GM08714 (cell line): ENCODE data around the gene CPTP.

Experiments
- H3K4me3 ChIP-seq: fragments of 200-500 bp; sonication (Bioruptor generic); 2 replicates; pipeline ENCODE4 v1.5.1; 2014; ENCODE audit warnings: mild to moderate bottlenecking, low read length, inconsistent platforms
- ZNF274 ChIP-seq: IDR thresholded peaks from 2 replicates; pipeline ENCODE4 v1.6.1; 2012; ENCODE audit warnings: mild to moderate bottlenecking, low read depth, low read length

CPTP gene

DNA sequence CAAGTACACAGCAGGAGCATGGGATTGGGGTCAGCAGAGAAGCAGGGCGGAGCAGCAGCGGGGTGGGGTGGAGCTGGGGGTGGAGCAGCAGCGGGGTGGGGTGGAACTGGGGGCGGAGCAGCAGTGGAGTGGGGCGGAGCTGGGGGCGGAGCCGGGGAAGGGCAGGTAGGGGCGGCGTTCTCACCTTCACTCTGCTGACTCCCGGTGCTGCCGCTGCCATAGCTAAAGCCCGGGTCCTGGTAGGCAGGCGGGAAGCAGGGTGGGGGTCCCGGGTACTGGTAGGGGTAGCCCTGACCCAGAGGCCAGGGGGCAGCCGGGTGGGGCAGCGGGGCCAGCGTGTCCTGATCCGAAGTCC is 13.2 kb downstream of the CPTP start:
- H3K4me3 ChIP-seq: no peak overlapping the region
- TF ChIP-seq ZNF274: no peak

GRCh38 chr1:1338278-1338677 is 13.7 kb downstream of the CPTP start:
- TF ChIP-seq ZNF274: no peak
- no peak overlapping the region for H3K4me3 ChIP-seq

- H3K4me3 ChIP-seq: no peak overlapping the region
- TF ChIP-seq ZNF274: no peak
These were observed 15.6 kb downstream of the CPTP start for GRCh38 chr1:1340185-1340584.

DNA sequence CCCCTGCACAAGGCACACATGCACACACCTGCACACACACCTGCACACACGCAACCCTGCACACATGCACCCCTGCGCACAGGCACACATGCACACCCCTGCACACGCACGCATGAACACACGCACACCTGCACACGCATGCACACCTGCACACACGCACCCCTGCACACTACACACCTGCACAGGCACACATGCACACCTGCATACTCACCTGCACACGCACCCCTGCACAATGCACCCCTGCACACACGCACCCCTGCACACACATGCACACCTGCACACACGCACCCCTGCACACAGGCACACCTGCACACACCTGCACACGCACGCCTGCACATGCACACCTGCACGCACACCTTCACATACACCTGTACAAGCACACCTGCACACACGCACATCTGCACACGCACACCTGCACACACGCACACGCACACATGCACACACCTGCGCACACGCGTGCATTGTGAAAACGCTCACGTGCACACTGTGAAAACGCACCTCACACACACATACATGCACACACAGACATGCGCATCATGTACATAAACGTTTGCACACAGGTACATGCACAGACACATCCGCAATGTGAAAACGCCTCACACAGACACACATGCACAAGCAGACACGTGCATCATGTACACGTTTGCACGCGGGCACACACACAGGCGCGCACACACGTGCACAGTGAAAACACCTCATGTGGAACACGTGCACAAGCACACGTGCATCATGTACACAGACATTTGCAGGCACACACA is 16.4 kb downstream of the CPTP start:
- no peak overlapping the region for H3K4me3 ChIP-seq
- no peak for TF ChIP-seq ZNF274

GRCh38 chr1:1341549-1342021 is 17.0 kb downstream of the CPTP start:
- no peak overlapping the region for H3K4me3 ChIP-seq
- TF ChIP-seq ZNF274: no peak

- TF ChIP-seq ZNF274: no peak
These were observed 17.5 kb downstream of the CPTP start for GRCh38 chr1:1342061-1342562.

GRCh38 chr1:1342584-1343115 is 18.0 kb downstream of the CPTP start:
- TF ChIP-seq ZNF274: no peak
- H3K4me3 ChIP-seq: no peak overlapping the region

More at GRCh38 chr1:1342061-1342562, 17.5 kb downstream of the CPTP start:
- H3K4me3 ChIP-seq: no peak overlapping the region

GRCh38 chr1:1343811-1344421 is 19.3 kb downstream of the CPTP start:
- no peak for TF ChIP-seq ZNF274
- H3K4me3 ChIP-seq: no peak overlapping the region

DNA sequence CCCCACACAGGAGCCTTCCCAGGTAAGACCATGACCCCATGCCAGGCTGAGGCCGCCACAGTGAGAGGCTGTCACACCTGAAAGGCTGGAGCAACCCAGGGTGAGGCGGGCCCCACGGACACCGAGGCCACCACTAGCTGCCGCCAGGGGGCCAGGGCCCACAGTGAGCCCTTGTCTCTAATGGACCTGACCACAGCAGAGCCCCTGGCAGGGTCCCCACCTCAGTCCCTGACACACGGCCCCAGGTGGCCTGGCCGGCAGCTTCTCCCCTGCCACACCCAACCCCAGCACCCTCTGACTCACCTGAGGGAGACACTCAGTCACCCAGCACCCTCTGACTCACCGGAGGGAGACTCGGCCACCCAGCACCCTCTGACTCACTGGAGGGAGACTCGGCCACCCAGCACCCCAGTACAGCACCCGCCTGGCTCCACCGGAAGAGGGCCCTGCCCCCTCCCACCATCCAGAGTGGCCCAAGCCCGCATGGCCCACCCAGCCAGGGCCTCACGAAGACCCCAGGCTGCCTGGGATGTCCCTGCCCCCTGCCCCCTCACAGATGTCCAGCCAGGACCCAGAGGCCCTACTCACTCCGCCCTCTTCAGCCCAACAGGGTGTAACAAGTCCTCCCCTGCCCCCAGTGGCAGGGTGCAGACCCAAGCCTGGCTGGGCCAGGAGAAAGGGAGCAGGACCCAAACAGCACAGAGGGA is 20.2 kb downstream of the CPTP start:
- H3K4me3 ChIP-seq: no peak overlapping the region
- no peak for TF ChIP-seq ZNF274

DNA sequence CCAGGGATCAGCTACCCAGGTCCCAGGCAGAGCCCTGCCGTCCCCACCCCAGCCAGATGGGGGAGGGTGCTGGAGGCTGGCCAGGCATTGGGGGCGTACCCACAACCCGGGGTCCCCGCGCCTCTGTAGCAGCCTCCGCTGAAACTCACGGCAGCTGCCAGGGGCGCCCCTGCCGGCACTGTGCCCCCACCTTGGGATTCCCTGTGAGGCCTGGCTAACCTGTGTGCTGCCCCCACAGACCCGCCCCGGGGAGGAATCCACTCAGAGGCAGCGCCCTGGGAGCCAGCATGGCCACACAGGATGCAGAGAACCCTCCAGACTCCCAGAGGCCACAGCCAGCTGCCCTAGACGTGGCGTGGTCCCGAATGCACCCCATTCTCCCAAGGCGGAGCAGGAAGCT is 20.8 kb downstream of the CPTP start:
- H3K4me3 ChIP-seq: no peak overlapping the region
- TF ChIP-seq ZNF274: no peak

DNA sequence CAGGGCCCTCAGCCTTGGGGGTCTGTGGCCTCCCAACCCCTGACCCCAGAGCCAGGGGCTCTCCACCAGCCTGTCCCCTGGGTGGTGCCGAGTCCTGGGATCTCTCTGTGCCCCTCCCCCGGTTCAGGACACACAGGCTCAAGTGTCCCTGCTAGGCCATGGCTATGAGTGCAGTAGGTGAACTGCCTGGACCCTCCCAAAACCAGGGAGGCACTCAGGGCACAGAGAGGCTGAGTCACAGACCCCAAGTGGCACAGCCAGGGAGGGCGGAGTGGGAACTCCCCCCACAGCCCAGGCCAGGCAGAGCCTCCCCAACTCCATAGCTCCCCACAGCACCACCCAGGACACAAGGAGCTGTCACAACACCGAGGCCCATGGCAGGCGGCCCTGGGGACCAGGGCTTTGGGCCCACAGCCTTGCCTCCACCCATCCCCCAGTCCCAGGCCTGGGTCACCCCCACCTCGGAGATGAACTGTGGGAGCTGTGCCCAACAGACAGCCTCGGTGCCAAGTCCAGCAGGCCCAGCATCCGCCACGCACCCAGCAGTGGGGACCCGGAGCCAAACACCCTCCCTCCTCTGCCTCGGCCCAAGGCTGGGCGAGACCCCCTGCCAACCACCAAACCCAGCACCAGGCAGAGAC is 21.4 kb downstream of the CPTP start:
- TF ChIP-seq ZNF274: no peak
- H3K4me3 ChIP-seq: no peak overlapping the region

DNA sequence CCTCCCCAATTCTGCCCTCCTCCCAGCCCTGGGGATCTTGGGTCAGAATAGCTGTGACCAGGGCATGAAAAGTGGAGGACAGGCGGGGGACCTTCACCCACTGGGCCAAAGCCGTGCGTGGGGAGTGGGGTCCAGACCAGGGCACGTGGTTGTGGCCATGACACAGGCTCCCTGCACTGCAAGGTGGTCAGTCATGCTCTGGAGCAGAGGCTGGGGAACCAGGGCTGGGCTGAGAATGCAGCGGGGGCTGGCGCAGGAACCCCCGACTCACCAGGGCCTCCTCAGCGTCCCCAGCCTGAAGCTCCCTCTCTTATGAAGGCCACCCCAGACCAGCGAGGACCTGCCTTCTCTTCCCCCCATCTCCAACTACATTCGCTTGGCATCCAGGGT is 21.9 kb downstream of the CPTP start:
- no peak overlapping the region for H3K4me3 ChIP-seq
- no peak for TF ChIP-seq ZNF274

DNA sequence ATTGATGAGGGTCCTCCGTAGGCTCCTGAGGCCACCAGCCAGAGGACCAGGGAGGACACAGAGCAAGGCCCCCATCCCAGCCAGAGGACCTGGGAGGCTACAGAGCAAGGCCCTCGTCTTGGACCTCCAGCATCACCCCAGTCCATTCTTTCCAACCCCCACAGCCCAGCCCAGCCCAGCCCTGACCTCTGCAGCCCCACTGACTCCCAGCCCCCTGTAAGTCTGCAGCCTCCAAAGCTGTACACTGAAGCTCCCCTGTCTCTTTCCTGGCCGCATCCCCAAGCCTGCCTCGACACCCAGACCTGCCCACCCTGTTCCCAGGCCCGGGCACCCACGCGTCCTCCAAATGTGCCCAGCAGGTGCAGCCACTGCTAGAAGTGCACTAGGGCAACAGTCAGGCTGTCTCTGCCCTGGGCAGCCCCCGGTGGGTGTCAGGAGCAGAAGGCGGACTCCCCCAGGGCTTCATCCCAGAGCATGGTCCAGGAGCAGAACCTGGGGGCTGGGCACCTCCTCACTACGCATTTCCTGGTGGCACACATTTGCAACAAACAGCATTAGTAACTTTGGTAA is 22.5 kb downstream of the CPTP start:
- no peak overlapping the region for H3K4me3 ChIP-seq
- TF ChIP-seq ZNF274: no peak
